Fibroblast of lung (primary cell): Measurements from ENCODE around the gene IL1RAP. TPM values are rescaled to one million over a fixed set of nuclear protein-coding genes. Genes with fewer than 3 reads are reported as not detected.
A peak's percentile ranks its signal among the peaks of the same experiment; 100 is the strongest.

ENCODE experiments used
- DNase-seq, 2 donors: peaks; one replicate each; pipeline versions ENCODE4 v3.0.0 to v3.0.0-alpha.2; 2010; ENCODE audit warnings: low read depth in 2 of 2
- H2AFZ ChIP-seq: 2 replicates; pipeline ENCODE4 v1.5.1; 2012; ENCODE audit warnings: low read length, control low read depth, inconsistent platforms
- H3K27ac ChIP-seq: 2 replicates; pipeline ENCODE4 v1.5.1; 2011; ENCODE audit warnings: low read length, control low read depth; ENCODE audit not compliant: insufficient read depth
- H3K27me3 ChIP-seq: 2 replicates; pipeline ENCODE4 v1.5.1; 2011; ENCODE audit warnings: mild to moderate bottlenecking, low read length; ENCODE audit not compliant: control insufficient read depth, insufficient read depth
- H3K36me3 ChIP-seq: 2 replicates; pipeline ENCODE4 v1.5.1; 2011; ENCODE audit warnings: low read length; ENCODE audit not compliant: control insufficient read depth, insufficient read depth
- H3K4me1 ChIP-seq: 2 replicates; pipeline ENCODE4 v1.5.1; 2011; ENCODE audit warnings: low read length; ENCODE audit not compliant: control insufficient read depth, insufficient read depth; ENCODE audit errors: extremely low read depth
- H3K4me2 ChIP-seq: 2 replicates; pipeline ENCODE4 v1.5.1; 2011; ENCODE audit warnings: low read length, control low read depth; ENCODE audit not compliant: insufficient read depth; ENCODE audit errors: extremely low read depth
- H3K4me3 ChIP-seq, 4 experiments: fragments of 200-600 bp in 1 of 4; sonication (generic) in 1 of 4; replicated peaks in 1 of 4; 2 replicates each; pipeline ENCODE4 v1.5.1; 2011 to 2016; ENCODE audit warnings: low read length in 4 of 4, low read depth in 3 of 4, mild to moderate bottlenecking in 3 of 4, control low read depth in 2 of 4, inconsistent platforms in 1 of 4, mixed read lengths in 1 of 4; ENCODE audit not compliant: insufficient read depth in 1 of 4; ENCODE audit errors: control extremely low read depth in 1 of 4
- H3K79me2 ChIP-seq: 2 replicates; pipeline ENCODE4 v1.5.1; 2012; ENCODE audit warnings: mild to moderate bottlenecking, low read length, inconsistent platforms; ENCODE audit not compliant: control insufficient read depth, insufficient read depth
- H3K9ac ChIP-seq: 2 replicates; pipeline ENCODE4 v1.5.1; 2011; ENCODE audit warnings: mild to moderate bottlenecking, low read length, control low read depth; ENCODE audit not compliant: insufficient read depth
- H3K9me3 ChIP-seq: 2 replicates; pipeline ENCODE4 v1.5.1; 2012; ENCODE audit warnings: low read depth, low read length; ENCODE audit not compliant: control insufficient read depth, insufficient read depth
- H4K20me1 ChIP-seq: 2 replicates; pipeline ENCODE4 v1.5.1; 2011; ENCODE audit warnings: low read length; ENCODE audit not compliant: control insufficient read depth, insufficient read depth; ENCODE audit errors: extremely low read depth
- EZH2 ChIP-seq: IDR thresholded peaks from 2 replicates; pipeline ENCODE4 v1.5.1; 2012; ENCODE audit warnings: low read length, control low read depth, mild to moderate bottlenecking; ENCODE audit errors: missing control alignments
- polyA plus RNA-seq, 2 donors: library from polyadenylated mRNA; depleted of rRNA in 1 of 2; stranded (reverse) in 1 of 2; unstranded in 1 of 2; fragments of >200 nt; gene quantifications; 2 replicates each; pipeline ENCODE4 v1.2.1, GENCODE V29; 2011 to 2012; ENCODE audit warnings: missing spikeins in 1 of 2
- total RNA-seq: library from RNA; depleted of rRNA; stranded (reverse); fragments of >200 nt; gene quantifications from 2 replicates; pipeline ENCODE4 v1.2.1, GENCODE V29; 2014
- TF ChIP-seq, protein P1 (sequence below), 2 donors: IDR thresholded peaks in 1 of 2; conservative IDR thresholded peaks in 1 of 2; 1 replicate in 1 of 2; 2 replicates in 1 of 2; pipeline ENCODE4 v1.5.1; 2011 to 2012; ENCODE audit warnings: low read length in 2 of 2, control low read depth in 1 of 2, inconsistent platforms in 1 of 2, low read depth in 1 of 2, mild to moderate bottlenecking in 1 of 2

The IL1RAP gene
- total and polyA plus RNA-seq, 2 donors (not counting 1 experiment from before 2014, with no cell fraction given): 10.2 to 12.6 TPM

DNA sequence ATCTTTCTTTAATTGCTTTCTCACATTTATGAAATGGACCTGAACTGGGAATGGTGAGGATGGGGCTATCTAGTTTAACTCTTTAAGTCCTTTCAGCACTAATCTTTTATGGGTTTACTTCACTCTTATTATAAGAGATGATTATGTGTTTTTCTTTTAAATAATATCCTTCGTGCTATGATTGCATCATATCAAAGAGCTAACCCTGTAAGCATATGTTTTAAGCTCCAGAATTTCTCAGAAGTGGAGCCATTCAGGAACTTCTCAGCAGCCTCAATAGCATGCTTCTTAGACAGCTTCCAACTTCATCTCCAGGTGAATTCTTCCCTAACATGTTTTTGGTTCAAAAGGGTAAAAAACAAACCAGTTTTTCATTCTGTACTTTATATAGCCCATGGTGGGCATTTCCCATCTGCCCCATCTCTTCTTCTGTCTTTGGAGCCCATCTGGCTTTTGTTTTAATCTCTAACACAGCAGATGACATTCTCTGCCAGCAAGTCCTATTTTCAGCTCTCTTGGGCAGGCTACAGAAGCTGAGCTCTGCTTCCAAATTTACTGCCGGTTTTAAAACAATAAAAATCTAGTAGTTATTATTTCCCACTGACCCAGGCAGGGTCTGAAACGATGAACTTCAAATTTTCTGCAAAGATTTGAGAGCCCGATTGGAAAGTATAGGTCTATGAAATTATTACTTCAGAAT lies 26.8 kb upstream of the IL1RAP start:
- Histone ChIP-seq H3K9me3 (no peaks in the 10 kb centered on the region), H3K4me1 (no peaks in the 10 kb centered on the region), H3K27ac (no peak overlapping the region), H2AFZ (no peak overlapping the region), H3K9ac (no peak overlapping the region), H3K27me3 (no peaks in the 10 kb centered on the region), H3K4me2 (no peak overlapping the region), H3K4me3 (no peak overlapping the region), H4K20me1 (no peaks in the 10 kb centered on the region), H3K36me3 (no peaks in the 10 kb centered on the region), H3K79me2 (no peaks in the 10 kb centered on the region)
- TF ChIP-seq EZH2: no peak
- TF ChIP-seq, protein P1, sequence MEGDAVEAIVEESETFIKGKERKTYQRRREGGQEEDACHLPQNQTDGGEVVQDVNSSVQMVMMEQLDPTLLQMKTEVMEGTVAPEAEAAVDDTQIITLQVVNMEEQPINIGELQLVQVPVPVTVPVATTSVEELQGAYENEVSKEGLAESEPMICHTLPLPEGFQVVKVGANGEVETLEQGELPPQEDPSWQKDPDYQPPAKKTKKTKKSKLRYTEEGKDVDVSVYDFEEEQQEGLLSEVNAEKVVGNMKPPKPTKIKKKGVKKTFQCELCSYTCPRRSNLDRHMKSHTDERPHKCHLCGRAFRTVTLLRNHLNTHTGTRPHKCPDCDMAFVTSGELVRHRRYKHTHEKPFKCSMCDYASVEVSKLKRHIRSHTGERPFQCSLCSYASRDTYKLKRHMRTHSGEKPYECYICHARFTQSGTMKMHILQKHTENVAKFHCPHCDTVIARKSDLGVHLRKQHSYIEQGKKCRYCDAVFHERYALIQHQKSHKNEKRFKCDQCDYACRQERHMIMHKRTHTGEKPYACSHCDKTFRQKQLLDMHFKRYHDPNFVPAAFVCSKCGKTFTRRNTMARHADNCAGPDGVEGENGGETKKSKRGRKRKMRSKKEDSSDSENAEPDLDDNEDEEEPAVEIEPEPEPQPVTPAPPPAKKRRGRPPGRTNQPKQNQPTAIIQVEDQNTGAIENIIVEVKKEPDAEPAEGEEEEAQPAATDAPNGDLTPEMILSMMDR (conservative IDR thresholded peaks at IDR 0.05 in 1 of 2, IDR thresholded peaks at IDR 0.05 in 1 of 2; ENCODE audit: low read depth in 1 of 2, low read length in 2 of 2): no peak
- DNase-seq: peak in 1 of 2 donors; percentile 4

DNA sequence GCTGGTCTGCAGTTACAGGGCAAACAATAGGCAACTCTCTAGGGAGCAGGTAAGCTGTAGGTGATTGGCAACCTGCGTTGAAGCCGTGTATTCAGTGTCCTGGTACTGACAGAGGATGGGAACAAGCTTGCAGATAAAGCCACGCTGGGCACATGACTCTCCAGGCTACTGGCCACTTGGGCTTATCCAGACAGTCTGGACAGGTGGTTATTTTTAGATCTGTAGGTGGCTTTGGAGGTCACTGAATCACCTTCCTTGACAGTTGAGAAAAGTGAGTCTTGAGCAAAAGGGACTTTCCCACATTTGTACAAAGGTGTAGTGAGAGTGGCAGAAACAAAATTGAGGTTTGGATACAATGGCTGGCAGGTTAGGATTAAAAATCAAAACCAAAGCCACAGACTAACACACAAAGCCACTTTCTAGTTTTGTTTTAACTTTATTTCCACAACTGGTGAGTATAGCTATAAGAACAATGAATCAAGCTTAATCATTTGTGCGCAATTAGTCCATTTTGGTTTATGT lies 22.3 kb upstream of the IL1RAP start:
- Histone ChIP-seq H3K27me3 (no peaks in the 10 kb centered on the region), H3K79me2 (no peaks in the 10 kb centered on the region), H4K20me1 (no peaks in the 10 kb centered on the region), H3K4me3 (no peak overlapping the region), H3K27ac (no peak overlapping the region), H3K9me3 (no peaks in the 10 kb centered on the region), H3K4me2 (no peak overlapping the region), H3K9ac (no peak overlapping the region), H3K4me1 (no peaks in the 10 kb centered on the region), H2AFZ (no peak overlapping the region), H3K36me3 (no peaks in the 10 kb centered on the region)
- no peak for TF ChIP-seq EZH2
- TF ChIP-seq, protein P1 (conservative IDR thresholded peaks at IDR 0.05 in 1 of 2, IDR thresholded peaks at IDR 0.05 in 1 of 2; ENCODE audit: low read depth in 1 of 2, low read length in 2 of 2): no peak
- peak in 1 of 2 donors; percentile 48 for DNase-seq

GRCh38 chr3:190492129-190492528 lies 21.8 kb upstream of the IL1RAP start:
- no peaks in the 10 kb centered on the region for H3K36me3 ChIP-seq
- no peaks in the 10 kb centered on the region for H4K20me1 ChIP-seq

More at GRCh38 chr3:190492129-190492528, 21.8 kb upstream of the IL1RAP start:
- H3K4me1 ChIP-seq: no peaks in the 10 kb centered on the region
- H3K27ac ChIP-seq: no peak overlapping the region
- DNase-seq: no peak
- no peak overlapping the region for H3K9ac ChIP-seq
- no peak overlapping the region for H3K4me2 ChIP-seq
- no peak overlapping the region for H3K4me3 ChIP-seq
- no peak overlapping the region for H2AFZ ChIP-seq
- TF ChIP-seq, protein P1 (conservative IDR thresholded peaks at IDR 0.05 in 1 of 2, IDR thresholded peaks at IDR 0.05 in 1 of 2; ENCODE audit: low read depth in 1 of 2, low read length in 2 of 2): no peak
- no peak for TF ChIP-seq EZH2
- H3K79me2 ChIP-seq: no peaks in the 10 kb centered on the region
- no peaks in the 10 kb centered on the region for H3K27me3 ChIP-seq
- H3K9me3 ChIP-seq: no peaks in the 10 kb centered on the region
